ENCODE data around the gene ATP6V1D.

DNA sequence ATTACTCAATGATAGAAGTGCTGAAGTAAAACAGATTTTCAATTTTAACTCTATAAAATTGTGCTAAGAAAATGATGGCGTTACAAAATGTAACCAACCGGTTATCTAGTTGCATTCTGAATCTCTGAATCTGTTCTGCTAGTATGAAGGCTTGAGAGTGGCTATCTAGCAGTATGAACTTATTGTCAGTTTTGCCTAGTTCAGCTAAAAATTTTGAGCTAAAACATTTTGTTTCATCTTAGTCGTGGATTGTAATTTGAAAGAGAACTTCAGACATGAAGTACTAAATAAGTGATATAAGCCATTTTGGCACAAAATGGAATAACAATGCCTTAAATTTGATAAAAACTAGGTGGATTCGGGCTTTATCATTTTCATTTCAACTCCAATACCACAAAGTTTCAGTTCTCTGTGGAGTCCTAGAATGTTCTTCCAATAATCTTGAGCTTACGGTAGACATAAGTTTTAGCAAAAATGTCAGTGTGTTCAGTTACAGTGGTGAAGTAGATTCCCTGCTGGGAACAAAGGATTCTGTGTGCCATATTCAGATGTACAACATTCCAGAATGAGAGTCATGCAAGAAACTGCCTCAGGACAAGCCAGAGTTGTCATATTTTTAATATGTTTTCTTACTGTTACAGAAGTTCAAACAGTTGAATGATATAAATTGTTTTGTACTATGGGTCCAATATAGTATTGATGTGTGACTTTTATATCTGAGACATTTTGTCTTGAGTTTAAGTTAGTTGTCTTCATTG is 28.1 kb downstream of the ATP6V1D start:
- TF ChIP-seq, protein P1, sequence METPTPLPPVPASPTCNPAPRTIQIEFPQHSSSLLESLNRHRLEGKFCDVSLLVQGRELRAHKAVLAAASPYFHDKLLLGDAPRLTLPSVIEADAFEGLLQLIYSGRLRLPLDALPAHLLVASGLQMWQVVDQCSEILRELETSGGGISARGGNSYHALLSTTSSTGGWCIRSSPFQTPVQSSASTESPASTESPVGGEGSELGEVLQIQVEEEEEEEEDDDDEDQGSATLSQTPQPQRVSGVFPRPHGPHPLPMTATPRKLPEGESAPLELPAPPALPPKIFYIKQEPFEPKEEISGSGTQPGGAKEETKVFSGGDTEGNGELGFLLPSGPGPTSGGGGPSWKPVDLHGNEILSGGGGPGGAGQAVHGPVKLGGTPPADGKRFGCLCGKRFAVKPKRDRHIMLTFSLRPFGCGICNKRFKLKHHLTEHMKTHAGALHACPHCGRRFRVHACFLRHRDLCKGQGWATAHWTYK (CRISPR knock-in tag; IDR thresholded peaks at IDR 0.05), result no peak
- TF ChIP-seq POLR2AphosphoS5 (IDR thresholded peaks at IDR 0.05; ENCODE audit: control insufficient read depth, insufficient read depth, low read depth, low read length) (no peak), EP300 (IDR thresholded peaks at IDR 0.05; ENCODE audit: low read length) (no peak), FOS (IDR thresholded peaks at IDR 0.05; ENCODE audit: extremely low read depth, insufficient read length) (no peak), POLR2A (conservative IDR thresholded peaks at IDR 0.05) (no peak), GABPA (tag; conservative IDR thresholded peaks at IDR 0.05; ENCODE audit: low read depth) (no peak), ZNF717 (CRISPR knock-in tag; IDR thresholded peaks at IDR 0.05) (no peak), KLF1 (tag; IDR thresholded peaks at IDR 0.05) (no peak)
- TF ChIP-seq, protein P2, sequence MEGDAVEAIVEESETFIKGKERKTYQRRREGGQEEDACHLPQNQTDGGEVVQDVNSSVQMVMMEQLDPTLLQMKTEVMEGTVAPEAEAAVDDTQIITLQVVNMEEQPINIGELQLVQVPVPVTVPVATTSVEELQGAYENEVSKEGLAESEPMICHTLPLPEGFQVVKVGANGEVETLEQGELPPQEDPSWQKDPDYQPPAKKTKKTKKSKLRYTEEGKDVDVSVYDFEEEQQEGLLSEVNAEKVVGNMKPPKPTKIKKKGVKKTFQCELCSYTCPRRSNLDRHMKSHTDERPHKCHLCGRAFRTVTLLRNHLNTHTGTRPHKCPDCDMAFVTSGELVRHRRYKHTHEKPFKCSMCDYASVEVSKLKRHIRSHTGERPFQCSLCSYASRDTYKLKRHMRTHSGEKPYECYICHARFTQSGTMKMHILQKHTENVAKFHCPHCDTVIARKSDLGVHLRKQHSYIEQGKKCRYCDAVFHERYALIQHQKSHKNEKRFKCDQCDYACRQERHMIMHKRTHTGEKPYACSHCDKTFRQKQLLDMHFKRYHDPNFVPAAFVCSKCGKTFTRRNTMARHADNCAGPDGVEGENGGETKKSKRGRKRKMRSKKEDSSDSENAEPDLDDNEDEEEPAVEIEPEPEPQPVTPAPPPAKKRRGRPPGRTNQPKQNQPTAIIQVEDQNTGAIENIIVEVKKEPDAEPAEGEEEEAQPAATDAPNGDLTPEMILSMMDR (IDR thresholded peaks at IDR 0.05 in 2 of 3, conservative IDR thresholded peaks at IDR 0.05 in 1 of 3; ENCODE audit: insufficient read depth in 2 of 3, low read depth in 1 of 3, low read length in 3 of 3), result no peak
- TF ChIP-seq, protein P3, sequence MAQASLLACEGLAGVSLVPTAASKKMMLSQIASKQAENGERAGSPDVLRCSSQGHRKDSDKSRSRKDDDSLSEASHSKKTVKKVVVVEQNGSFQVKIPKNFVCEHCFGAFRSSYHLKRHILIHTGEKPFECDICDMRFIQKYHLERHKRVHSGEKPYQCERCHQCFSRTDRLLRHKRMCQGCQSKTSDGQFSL (CRISPR knock-in tag; IDR thresholded peaks at IDR 0.05), result no peak
- TF ChIP-seq, protein P3 (tag; IDR thresholded peaks at IDR 0.05), result no peak

All from K562 (cell line).